HL-60/S4 treated with retinoic acid at 250 ng/mL for 4 days and 3 days (cell line): ENCODE results near the gene MYO18A.

Experiments used
- in situ Hi-C: fragments of 300-500 bp; cut with MboI; formaldehyde crosslinking; loops from 2 replicates; pipeline ENCODE4 v1.7.0; 2022; ENCODE audit warnings: low sequenced_read_pairs

MYO18A gene

GRCh38 chr17:29129731-29130130 is 50.5 kb downstream of the MYO18A start:
- in situ Hi-C loops = no loop called here

GRCh38 chr17:29127840-29128239 is 52.4 kb downstream of the MYO18A start:
- in situ Hi-C loops = no loop called here

- in situ Hi-C loops = no loop called here
These were observed 53.8 kb downstream of the MYO18A start for GRCh38 chr17:29126268-29126930.

GRCh38 chr17:29125651-29126050 is 54.5 kb downstream of the MYO18A start:
- in situ Hi-C loops = no loop called here

- in situ Hi-C loops = loop anchor here (25.0 kb wide), 1 partner anchor 388 kb away; the partner anchor contains the start of genes NEK8, TLCD1 and TRAF4
These were observed 55.3 kb downstream of the MYO18A start for GRCh38 chr17:29124925-29125273.

DNA sequence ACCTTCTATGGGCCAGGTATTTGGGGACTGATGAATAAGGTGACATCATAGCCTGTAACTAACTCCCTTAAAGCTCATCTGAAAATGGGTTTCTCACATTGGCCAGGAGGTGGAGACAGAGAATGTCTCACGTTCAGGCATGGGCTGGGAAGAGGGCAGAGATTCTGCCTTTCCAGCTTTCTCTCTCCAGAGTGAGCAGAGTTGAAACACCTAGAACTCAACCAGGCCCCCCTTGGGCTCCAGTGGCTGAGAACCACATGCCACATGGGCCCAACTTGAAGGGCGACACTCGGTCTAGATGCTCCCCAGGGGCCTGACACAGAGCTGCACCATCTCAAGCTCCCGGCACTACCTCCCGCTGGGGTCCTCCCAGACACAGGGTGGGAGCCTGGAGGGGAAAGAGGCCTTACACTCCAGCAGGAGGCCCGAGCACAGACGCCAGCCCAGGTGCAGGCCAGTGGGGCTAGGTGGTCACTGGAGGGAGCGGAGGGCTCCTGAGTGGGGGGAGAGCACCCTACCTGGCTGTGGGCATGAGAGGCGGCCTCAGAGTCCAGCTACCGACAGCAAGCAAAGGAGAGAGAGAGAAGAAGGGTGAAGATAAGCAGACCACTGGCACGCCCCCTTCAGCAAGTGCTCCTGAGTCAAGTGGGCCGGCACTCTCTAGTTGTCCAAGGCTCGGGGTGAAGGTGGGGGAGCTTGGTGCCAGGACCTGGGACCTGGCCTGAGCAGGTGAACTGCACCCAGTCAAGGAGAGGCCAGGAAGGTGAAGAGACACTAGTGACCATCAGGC is 55.9 kb downstream of the MYO18A start:
- in situ Hi-C loops = loop anchor here (25.0 kb wide), 1 partner anchor 387 kb away; the partner anchor contains the start of genes NEK8, TLCD1 and TRAF4

- in situ Hi-C loops = loop anchor here (25.0 kb wide), 1 partner anchor 386 kb away; the partner anchor contains the start of genes NEK8, TLCD1 and TRAF4
These were observed 57.1 kb downstream of the MYO18A start for GRCh38 chr17:29123111-29123510.

DNA sequence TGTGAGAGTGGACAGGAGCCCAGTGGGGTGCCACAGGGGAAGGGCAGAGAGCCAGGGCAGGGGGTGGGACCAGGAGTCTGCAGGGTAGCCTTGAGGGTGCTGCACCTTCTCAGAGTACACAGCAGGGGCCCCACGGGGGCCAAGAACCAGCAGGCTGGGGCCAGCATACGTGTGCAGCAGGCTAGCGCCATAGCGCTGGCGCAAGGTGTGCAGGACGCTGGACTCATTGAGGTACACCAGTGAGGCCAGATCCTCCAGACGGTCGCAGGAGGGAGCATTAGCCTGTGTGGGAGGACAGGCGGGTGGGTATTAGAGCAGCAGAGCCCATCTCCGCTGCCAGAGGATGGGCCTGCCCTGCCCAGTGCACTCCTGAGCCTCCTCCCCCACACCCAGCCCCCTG is 58.8 kb downstream of the MYO18A start:
- in situ Hi-C loops = loop anchor here (25.0 kb wide), 1 partner anchor 384 kb away; the partner anchor contains the start of genes NEK8, TLCD1 and TRAF4

DNA sequence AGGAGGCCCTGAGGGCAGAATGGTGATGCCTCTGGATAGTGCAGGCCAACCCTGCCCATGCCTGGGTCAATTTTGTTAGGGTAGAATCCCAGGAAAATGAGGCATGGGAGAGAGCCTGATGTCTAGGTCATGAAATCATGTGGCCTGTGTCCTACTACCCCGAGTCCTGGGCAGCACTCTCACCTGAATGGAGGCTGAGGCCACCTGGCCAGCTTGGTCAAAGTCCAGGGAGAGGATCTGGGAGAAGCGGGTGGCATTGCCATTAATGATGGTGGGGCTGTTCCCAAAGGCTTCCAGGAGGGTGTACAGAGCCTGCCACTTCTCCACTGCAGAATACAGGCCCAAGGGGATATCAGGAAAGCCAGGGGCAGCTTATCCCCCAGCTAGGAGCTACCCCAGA is 59.8 kb downstream of the MYO18A start:
- in situ Hi-C loops = loop anchor here (25.0 kb wide), 1 partner anchor 383 kb away; the partner anchor contains the start of genes NEK8, TLCD1 and TRAF4

DNA sequence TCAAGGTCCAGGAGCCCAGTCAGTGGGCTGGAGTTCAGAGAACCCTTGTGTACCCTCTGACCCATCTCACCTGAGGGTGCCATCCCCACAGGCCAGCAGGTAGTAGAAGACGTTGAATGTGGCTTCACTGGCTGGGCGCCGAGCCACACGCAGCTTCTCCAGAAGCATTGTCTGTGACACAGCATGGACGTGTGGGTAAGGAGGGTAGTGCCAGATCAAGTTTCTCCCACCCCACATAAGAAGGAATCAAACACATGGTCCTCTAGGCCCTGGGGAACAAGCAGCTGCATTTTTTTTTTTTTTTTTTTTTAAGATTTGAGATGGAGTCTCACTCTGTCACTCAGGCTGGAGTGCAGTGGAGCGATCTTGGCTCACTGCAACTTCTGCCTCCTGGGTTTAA is 60.9 kb downstream of the MYO18A start:
- in situ Hi-C loops = loop anchor here (5.0 to 25.0 kb wide), 2 partner anchors 162 to 382 kb away; partner anchors contain the start of genes NEK8, TLCD1 and TRAF4

DNA sequence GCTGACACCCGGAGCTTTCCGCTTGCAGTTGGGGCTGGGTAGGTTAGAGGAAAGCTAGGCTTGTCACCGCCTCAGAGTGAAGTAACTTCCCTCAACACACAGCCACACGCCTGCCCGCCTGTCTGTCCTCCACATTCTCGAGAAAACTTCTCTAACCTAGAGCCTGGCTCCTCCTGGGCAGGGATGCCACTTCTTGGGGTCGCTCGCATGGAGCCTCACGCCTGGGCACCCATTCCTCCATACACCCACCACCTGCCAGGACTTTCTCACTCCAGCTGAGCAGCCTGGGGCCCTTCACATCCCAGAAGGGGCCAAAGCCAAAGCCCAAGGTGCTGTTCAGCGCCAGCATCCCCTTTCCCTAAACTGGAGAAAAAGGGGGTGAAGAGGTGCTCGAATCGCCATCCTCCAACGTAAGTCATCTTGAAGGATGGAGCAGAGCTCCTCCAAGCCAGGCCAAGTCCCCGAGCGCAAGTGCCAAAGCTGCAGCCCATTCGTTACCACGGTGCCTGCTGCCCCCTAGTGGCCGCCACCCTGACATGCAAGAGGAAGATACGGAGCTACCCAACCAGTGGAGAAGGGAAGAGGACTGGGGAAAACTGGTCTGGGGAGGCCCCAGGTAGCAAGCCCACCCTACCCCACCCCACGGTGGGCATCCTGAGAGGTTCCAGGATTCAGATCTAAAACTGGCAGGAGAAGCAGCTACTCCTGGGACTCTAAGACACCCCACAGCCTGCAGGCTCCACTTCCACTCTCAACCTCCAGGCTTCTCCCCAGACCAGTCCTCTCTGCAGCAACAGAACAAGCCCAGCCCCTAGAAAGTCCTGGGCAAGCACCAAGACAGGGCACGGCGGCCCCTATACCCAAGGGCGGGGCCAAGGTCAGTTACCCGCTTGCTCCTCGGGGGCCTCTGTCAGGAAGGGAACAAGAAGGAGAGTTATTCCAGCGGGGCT is 63.1 kb downstream of the MYO18A start:
- in situ Hi-C loops = loop anchor here (5.0 to 25.0 kb wide), 2 partner anchors 160 to 380 kb away; partner anchors contain the start of genes NEK8, TLCD1 and TRAF4

GRCh38 chr17:29115961-29116803 is 64.0 kb downstream of the MYO18A start:
- in situ Hi-C loops = loop anchor here (5.0 to 25.0 kb wide), 2 partner anchors 159 to 379 kb away; partner anchors contain the start of genes NEK8, TLCD1 and TRAF4

- in situ Hi-C loops = loop anchor here (5.0 to 25.0 kb wide), 2 partner anchors 158 to 378 kb away; partner anchors contain the start of genes NEK8, TLCD1 and TRAF4
These were observed 64.8 kb downstream of the MYO18A start for GRCh38 chr17:29115435-29115834.

GRCh38 chr17:29114141-29114540 is 66.1 kb downstream of the MYO18A start:
- in situ Hi-C loops = loop anchor here (25.0 kb wide), 1 partner anchor 377 kb away; the partner anchor contains the start of genes NEK8, TLCD1 and TRAF4

GRCh38 chr17:29113334-29113733 is 66.9 kb downstream of the MYO18A start:
- in situ Hi-C loops = loop anchor here (25.0 kb wide), 1 partner anchor 376 kb away; the partner anchor contains the start of genes NEK8, TLCD1 and TRAF4

DNA sequence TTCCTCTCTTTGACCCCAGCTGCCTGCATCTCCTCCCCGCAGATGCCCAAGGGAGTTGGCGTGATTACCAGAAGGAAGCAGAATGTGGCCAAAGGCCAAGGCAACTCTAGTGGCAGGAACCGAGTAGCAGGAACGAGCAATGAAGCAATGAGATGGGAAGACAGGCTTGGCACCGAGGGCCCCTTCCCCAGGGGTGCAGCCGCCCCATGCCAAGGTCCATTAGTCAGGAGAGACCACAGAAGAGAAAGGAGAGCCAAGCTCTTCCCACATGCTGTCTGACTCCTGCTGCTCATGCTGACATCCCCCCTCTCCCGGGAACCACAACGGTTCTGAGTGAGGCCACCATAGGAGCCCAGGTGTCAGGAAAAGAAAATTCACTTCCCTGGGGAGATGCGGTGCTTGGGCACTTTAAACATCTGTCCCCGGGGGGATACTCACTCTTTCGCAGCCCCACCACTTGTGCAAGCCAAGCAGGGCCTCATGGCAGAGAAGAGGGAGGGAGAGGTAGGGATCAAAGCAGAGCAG is 67.4 kb downstream of the MYO18A start:
- in situ Hi-C loops = loop anchor here (25.0 kb wide), 1 partner anchor 376 kb away; the partner anchor contains the start of genes NEK8, TLCD1 and TRAF4

DNA sequence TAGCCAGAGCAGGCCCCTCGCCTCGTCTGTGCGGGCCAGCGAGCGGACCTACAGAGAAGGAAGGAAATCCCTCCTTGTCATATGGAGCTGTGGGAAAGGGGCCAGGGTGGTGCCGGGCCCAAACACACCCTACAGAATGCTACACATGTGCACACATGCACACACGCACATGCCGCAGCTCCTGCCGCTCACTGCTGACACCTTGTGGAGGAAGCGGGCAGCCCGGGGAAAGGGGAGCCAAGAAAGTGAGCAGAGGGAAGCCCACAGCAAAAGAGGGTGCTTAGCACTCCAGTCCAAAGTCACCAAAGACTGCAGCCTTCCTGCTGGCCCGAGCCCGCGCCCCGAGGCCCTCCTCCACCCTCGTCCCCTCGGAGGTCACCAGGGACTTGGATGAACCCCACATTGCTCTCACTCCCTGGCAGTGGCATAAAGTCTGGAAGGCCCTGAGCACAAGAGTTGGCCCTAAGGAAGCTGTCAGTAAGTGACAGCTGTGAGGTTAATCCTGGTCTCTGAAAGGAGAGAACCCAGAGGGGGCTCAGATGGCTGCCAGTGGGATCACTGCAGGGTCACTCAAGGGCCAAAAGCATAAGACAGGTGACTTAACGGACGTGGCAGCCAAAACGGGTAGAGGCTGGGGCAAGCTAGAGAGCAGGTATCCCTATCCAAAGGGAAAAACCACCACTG is 68.2 kb downstream of the MYO18A start:
- in situ Hi-C loops = loop anchor here (25.0 kb wide), 1 partner anchor 375 kb away; the partner anchor contains the start of genes NEK8, TLCD1 and TRAF4

DNA sequence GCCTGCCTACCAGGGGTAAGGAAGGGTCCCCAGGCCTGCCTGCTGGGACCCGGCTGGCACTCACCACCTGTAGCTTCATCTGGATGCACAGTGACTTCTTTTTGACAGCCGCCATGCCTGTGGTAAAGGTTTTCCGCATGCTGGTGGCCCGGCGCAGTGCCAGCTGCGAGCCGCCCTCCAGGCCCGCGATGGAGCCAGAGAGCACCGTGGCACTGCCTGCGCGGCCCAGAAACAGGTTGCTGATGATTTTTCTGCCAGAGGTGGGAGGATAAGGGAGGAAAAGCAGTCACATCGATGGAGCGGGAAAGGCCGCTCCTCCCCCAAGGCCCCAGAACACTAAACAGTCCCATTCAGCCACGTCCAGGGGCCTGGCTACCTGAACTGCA is 69.8 kb downstream of the MYO18A start:
- in situ Hi-C loops = loop anchor here (25.0 kb wide), 1 partner anchor 373 kb away; the partner anchor contains the start of genes NEK8, TLCD1 and TRAF4
